Adipose tissue (tissue), 3 donors: ENCODE results near the gene SLC29A2. TPM values are rescaled to one million over a fixed set of nuclear protein-coding genes. Genes with fewer than 3 reads are reported as not detected.

ENCODE experiments used
- H3K27ac ChIP-seq: one replicate; pipeline ENCODE4 v1.5.1; 2013; ENCODE audit warnings: low read depth, low read length
- WGBS, 3 donors: extraction: QIAGEN DNeasy Blood & Tissue Kit; methylation state at CpG; one replicate each; pipeline ENCODE4 v1.1.7; 2013; 5-methylcytosine and 5-hydroxymethylcytosine counted together
- polyA plus RNA-seq, 3 donors: library from polyadenylated mRNA; stranded (reverse); fragments of 200-250 nt; gene quantifications; one replicate each; pipeline ENCODE4 v1.2.3, GENCODE V29; 2013
- donor health status: healthy with polysubstance abuse.
- donor health status: Bipolar disorder and iron deficiency.
- donor health status: healthy.

The SLC29A2 gene
- polyA plus RNA-seq, 3 donors: 6.7 to 9.4 (median 6.8) TPM

DNA sequence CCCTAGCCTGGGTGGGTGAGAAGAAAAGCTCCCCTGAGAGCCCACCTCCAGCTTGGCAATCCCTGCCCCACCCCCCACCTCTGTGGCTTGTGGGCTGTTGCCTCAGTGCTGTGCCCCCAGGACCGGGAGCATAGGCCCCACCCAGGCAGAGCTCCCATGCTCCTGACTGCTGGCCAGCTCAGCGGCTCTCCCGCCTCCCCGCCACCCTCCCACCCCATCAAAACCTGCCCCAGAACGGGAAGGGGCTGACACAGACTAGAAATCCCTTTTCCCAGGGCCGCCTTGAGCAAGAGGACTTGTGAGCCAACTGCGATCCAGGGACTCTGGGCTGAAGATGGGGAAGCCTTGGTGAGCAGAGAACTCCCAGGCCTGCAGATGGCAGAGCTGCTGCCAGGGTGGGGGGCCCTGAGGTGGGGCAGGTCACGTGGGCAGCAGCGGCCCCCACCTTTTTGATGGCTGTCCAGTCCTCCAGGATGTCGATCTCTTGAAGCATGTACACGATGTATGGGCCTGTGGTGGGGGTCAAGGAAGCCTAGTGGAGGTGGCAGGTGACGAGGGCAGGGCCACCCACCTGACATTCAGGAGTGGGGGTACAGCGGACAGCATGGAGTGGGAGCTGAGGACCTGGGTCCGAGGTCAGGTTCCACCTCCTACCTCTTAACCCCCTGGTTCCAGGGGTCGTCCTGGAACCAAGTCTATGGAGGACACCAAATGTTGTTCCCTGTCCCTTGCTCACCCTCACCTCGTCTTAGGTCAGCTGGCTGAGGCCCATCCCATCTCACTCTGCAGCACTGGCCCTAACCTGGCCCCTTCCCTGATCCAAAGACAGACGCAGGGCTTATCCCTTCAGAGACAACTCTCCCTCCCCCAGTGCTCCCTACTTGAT is 33.0 kb downstream of the SLC29A2 start:
- WGBS, 3 donors: 82 to 87% (median 83%) methylated on average over 17 of the region's 17 CpGs
- H3K27ac ChIP-seq: no peak overlapping the region

DNA sequence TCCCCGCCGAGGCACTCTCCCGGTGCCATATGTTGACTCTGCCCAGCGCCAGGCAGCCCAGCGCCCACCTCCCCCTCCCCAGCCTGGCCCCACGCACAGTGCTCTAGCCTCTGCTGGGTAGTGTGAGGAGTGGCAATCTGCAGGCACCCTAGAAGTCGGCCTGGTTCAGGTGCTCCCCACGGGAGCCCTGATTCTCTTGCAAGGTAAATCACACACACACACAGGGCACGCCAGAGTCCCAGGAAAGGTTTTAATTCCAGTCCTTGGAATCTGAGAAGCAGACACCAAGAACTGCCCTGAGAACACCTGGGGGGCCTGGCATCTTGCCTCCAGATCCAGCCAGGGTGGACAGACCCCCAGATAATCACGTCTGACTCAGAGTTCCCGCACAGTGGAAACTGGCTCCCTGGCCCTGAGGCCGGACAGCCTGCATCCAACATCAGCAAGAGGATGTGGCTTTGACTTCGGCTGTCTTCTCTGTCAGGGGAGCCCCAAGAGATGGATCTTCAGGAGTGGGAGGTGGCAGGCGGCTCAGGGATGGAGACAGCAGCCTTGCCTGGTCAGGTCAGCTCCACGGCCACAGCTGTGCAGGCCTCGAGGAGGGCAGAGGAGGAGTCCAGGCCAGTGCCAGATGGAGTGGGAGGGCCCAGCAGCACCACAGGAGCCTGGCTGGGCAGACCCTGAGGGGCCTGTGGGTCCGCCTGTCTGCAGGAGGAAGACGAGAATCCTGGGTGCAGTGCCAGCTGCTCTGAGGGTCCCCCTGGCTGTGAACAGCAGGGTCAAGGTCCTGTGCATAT is 34.3 kb downstream of the SLC29A2 start:
- no peak overlapping the region for H3K27ac ChIP-seq
- WGBS, 3 donors: 53 to 65% (median 61%) methylated on average over 18 of the region's 18 CpGs

DNA sequence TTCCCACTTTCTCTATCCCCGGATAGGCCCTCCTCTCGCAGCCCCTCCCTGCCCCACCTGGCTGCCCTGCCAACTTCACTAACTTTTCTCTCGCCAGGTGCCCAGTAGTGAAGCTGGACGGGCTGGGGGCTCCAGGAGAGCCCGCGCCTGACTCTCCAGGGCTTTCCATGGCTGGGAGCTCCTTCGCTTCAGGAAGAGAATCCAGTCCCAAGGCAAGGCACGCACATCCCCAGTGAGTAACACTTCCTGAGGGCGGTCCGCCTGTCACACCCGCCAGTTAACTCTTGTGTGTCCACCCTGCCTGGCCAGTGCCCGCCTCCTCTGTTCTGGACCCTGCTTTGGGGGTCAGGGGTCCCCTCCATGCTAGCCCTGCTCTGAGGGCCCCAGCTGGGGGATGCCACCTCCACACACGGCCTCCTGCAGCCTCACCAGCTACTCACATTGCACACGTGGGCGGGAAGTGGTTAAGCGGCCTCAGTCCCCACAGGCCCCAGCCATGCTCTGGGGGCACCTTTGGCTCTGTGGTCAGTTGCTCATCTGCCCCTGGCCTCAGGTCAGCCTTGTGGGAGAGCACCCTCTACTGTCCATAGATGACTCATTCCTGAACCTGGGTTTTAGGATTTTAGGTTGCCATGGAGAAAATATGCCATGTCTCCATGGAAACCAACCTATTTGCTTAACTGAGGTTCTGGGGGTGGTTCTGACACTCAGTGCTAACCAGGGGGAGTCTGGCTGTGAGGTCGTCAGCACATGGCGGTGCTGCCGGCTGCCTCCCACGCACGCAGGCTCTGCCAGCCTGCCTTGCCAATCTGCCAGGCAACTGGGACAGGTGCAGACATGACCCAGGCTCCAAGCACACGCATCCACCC is 35.1 kb downstream of the SLC29A2 start, which contains the start of gene RIN1:
Gene RIN1 (minus strand): TSS at position 201 of the 869 bp plus-strand sequence. CDS start 32 bp downstream, at position 169.
- WGBS, 3 donors: 11 to 15% (median 13%) methylated on average over 22 of the region's 22 CpGs

DNA sequence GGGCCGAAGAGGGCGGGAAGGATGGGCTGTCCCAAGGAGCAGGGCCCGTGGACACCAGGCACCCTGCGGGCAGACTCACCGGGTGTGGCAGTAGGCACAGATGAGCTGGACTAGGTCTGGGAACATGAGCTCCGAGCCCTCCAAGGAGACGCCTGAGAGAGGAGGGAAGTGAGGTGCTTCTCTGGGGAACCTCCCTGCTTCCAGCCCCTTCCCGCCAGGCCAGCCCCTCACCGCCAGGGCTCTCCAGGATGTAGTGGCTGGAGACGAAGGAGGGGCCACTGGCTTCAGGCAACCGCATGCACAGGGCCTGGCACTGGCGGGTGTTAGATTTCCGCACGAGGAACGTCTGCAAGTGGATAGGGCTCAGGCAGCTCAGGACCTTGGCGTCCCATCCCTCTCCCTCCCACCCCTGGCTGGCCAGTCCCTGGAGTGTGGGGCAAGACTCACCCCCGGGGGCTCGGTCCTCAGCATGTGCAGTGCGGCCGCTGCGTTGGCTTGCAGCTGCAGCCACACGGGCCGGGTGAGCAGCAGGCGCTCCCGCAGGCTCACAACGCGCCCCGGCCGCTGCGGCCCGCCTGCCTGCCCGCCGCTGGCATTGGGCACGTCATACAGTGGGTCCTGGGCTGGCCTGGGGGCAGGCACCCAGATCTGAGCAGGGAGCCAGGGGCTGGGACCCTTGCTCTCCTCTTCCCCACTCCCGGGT is 35.9 kb downstream of the SLC29A2 start:
- 7 to 16% (median 9%) methylated on average over 33 to 35 of the region's 35 CpGs for WGBS, 3 donors

More for the DNA sequence above, 35.1 kb downstream of the SLC29A2 start, which contains the start of gene RIN1:
- no peak within 1 kb of the TSS for H3K27ac ChIP-seq

DNA sequence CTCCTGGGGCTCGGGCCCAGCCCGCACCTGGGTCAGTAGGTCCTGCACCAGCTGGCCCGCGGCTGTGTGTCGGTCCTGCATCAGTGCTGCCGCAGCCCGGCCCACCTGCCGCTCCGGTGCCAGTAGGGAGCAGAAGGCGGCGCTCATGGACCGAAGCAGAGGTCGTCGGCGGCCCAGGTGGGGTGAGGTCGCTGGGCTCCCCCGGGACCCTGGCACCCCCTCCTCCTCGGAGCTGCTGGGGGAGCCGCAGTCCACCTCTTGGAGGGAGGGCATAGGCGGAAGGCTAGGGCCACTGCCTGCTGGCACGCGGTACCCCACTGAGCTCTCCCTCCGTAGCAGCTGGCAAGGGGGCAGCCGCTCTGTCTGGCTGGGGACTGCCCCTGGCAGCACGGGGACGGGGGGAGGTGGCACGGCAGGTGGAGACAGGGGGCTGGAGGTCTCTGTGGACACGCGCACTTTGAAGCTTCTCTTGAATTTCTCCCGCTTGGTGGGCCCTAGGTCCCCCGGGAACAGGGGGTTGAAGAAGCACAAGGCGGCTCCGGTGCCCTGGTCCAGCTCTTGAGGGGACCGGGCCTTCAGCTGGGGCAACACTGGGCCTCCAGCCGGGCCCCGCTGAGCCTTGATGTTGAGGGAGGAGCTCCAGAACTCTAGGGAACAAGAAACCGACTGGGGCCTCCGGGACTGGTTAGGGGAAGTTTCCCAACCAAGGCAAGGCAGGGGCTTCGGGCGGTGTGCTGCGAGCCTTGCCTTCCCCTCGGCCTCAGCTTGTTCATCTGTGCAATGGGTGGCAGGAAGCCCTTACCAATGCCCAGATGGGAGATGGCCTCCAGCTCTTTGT is 36.7 kb downstream of the SLC29A2 start:
- 74 to 86% (median 75%) methylated on average over 39 to 42 of the region's 42 CpGs for WGBS, 3 donors
- H3K27ac ChIP-seq: no peak overlapping the region

More for the DNA sequence above, 35.9 kb downstream of the SLC29A2 start:
- no peak overlapping the region for H3K27ac ChIP-seq

DNA sequence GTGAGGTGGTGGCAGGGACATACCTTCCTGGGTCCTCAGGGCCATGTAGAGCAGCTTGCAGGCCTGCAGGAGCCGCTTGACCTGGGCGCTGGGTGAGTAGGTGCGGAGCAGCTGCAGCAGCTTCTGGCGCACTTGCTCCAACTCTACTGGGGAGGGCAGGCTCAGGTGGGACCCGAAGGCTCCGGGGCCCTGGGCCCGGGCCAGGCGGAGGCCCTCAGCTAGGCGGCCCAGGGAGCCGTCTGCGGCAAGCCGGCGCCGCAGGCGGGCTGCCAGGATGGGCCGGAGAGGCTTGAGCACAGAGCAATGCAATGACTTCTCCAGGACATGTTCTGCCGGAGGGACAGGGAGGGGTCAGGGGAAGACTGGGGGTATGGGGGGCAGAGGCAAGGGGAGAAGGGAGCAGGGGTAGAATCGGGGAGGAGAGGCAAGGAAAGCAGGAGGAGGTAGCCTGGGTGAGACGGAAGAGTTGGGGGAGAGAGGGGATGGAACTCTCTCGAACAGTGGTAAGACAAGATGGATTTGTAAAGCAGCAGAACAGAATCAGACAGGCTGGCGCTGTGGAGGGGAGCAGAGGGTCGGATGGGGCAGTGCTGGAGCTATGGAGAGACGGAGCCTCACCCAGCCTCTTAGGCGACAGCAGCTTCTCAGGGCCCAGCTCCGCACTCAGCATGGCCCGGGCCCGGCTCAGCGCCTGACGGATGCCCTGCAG is 37.5 kb downstream of the SLC29A2 start:
- 82 to 89% (median 85%) methylated on average over 29 of the region's 29 CpGs for WGBS, 3 donors
- no peak overlapping the region for H3K27ac ChIP-seq

DNA sequence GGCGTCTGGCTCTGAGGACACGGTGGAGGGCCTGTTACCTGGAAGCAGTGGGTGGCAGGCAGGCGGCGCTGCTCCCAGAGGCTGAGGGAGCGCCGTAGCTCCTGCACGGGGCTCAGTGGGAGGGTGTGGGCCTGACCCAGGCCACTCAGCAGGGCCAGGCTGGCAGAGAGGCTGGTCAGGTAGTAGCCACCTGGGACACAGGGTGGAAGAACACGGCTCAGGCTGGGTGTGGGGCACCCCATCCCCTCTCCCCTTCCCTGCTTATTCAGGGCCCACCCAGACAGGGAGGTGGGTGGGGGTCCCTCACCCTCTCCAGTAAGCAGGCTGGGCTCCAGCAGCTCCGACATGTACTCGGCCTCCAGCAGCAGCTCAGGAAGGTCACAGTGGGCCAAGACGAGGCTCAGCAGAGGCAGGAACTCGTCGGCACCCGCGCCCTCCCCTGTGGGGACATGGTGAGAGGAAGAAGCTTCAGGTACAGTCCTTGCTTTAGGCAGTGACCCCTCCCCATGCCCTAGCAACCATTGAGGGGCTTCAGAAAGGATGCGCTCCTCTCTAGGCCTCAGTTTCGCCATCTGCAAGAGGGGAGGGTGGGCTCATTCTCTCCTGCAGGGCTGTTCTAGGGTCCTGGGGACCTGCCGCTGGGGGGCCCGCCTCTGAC is 38.2 kb downstream of the SLC29A2 start:
- no peak overlapping the region for H3K27ac ChIP-seq
- WGBS, 3 donors: 91 to 93% (median 91%) methylated on average over 17 to 19 of the region's 19 CpGs

DNA sequence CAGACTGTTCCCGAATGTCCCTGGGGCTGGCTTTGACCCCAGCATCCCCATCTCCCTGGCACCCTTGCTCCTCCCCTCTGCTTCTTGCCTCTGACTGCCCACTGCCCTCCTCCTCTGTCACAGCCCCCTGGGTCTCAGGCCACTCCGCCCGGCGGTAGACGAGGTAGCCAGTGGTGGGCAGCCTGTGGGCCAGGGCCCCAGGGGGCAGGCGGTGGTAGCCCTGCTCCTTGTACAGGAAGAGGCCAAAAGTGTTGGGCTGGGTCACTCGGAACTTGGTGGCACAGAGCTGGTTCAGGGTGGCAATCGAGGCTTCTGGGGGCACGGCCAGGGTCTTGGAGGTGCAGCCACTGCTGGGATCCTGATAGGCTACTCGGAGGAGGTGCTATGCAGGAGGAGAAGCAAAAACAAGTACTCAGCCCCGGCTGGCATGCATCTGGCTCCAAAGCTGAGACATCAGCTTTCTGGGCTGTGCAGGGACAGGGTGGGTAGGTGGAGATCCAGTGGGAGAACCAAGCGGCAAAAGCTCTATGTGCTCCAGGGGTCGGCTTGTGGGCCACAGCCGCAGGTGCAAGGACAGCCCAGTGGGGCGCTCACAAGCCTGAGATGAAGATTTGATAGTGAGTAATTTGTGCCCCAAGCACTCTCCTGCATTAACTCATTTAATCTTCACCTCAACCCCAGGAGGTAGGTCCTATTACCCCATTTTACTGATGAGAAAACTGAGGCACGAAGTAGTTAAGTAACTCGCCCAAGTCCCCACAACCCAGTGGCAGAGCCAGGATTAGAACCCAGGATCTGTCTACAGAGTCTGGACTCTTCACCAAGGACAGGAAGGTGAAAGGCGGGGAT is 39.0 kb downstream of the SLC29A2 start:
- no peak overlapping the region for H3K27ac ChIP-seq
- 83 to 86% (median 84%) methylated on average over 16 to 18 of the region's 18 CpGs for WGBS, 3 donors

DNA sequence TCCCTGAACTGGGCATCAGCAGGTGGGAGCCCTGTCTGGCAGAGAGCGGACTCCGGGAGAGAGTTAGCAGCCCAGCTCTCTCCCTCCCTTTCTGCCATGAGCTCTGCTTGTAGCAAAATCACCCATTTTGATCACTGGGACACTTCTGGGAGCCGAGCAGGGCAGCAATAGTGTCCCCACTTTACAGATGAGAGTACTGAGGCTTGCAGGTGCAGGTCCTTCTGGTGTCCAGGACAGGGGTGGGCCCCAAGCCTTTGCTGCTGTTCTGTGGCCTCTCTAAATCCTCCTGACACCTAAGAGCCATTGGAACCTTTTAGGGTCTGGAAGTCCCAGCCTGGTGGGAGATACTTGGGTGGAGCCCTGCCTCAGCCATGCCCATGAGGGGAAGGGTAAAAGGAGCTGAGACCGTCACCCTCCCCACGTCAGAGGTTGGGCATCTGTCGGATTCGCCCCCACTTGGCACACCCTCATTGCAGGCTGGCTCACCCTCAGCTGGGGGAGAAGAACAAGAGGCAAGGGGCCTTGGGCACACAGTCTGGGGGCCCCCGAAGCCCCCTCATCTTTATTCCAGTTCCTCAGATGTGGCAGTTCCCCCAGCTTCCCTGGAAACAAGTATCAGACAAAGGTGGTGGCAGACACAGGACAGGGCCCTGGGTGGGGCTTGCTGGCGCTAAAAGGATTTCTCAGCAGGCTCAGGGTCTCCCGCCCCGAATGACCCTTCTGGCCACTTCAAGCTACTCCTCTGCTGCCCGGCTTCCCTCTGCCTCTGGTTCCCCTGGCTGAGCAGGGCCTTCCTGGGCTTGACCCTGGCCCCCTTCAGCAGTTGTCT is 39.8 kb downstream of the SLC29A2 start:
- no peak overlapping the region for H3K27ac ChIP-seq
- 87 to 93% (median 92%) methylated on average over 12 of the region's 12 CpGs for WGBS, 3 donors

DNA sequence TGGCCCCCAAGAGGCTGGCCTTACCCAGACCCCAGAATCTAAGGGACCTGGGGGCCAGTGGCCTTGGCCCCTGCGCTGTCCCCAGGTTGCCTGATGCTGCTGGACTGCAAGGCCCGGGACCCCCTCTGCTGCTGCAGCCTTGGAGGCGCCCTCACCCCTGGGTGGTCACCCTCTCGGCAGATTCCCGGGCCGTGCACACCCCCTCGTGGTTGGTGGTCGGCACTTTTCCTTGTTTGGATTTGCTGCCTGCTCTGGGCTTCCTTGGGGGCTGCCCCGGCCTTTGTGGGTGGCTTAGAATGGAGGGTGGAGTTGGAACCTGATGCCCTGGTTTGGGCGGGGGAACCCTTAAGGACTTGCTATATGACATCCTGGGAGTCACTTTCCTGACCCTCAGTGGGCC is 40.6 kb downstream of the SLC29A2 start:
- H3K27ac ChIP-seq: no peak overlapping the region
- 59 to 72% (median 63%) methylated on average over 10 of the region's 10 CpGs for WGBS, 3 donors

DNA sequence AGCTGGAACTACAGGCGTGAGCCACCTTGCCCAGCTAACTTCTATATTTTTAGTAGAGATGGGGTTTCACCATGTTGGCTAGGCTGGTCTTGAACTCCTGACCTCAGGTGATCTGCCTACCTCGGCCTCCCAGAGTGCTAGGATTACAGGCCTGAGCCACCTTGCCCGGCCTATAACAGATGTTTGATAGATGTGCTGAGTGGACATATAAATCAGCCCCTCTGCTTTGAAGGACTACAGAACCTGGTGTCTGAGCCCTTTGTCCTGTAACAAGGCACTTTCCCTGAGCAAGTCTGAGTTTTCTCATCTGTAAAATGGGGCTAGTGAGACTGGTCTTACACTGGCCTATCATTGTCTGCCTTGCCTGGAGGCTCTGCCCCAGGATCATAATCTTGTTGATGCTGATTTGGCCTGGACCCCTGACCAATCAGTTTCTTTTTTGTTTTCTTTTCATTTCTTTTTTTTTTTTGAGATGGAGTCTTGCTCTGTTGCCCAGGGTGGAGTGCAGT is 42.3 kb downstream of the SLC29A2 start:
- H3K27ac ChIP-seq: no peak overlapping the region
- WGBS, 3 donors: 80 to 90% (median 89%) methylated on average over 3 of the region's 3 CpGs

DNA sequence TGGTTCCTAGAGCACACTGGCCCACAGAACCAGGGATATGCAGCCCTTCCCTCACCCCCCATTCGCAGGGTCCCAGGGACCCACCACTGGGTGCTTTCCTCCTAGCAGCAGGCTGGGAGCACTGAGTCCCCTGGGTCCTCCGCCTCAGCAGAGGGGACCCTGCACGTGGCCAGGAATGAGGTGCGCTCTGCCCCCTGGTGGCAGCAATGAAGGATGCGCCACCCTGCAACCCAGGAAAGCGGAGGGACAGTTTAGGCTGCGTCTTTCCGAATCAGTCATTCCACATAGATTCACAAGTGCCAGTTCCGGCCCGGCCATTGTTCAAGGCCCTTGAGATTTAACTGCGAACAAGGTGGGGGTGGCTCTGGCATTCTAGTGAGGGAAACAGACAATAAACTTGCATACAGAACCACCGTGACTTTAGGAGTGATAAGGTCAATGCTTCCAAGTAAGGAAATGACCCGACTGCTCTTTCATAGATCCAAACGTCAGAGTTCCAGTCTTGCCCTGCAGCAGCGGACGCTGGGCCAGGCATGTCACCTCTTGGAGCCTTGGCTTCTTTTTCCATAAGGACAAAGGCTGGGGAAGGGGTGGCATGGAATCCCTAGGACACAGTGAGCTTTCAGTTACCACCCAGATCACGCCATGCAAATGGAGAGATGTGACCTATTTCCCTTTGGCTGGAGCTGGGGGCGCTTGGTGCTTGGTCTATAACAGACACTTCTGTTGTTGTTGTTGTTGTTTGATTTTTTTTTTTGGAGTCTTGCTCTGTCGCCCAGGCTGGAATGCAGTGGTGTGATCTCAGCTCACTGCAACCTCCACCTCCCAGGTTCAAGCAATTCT is 43.0 kb downstream of the SLC29A2 start:
- no peak overlapping the region for H3K27ac ChIP-seq
- 10 to 13% (median 12%) methylated on average over 19 of the region's 19 CpGs for WGBS, 3 donors

DNA sequence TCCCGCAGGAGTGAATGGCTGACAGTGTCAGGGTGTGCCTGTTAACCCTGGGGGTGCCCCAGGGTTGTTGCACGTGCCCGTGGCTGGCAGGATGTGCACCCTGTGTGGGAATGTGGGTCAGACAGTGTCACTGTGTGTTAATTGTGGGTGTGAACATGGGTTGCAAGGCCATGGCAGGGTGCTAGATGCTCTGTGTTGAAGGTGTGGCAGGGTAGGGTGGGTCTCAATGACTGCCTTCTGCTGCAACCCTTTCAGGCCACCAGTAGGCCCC is 43.6 kb downstream of the SLC29A2 start:
- no peak overlapping the region for H3K27ac ChIP-seq
- WGBS, 3 donors: 46 to 71% (median 61%) methylated on average over 3 of the region's 3 CpGs
